OCI-LY7 (cell line): ENCODE measurements around the gene TANGO2.

Experiments used
- EZH2phosphoT487 ChIP-seq: fragments of 200-600 bp; sonication (generic); IDR thresholded peaks from 2 replicates; pipeline ENCODE4 v1.6.1; 2018; ENCODE audit warnings: low read depth, borderline replicate concordance, mild to moderate bottlenecking, mixed run types, antibody characterized with exemption, low read length, moderate library complexity, mixed read lengths
- TF ChIP-seq, protein P1 (sequence below): fragments of 200-600 bp; sonication (generic); conservative IDR thresholded peaks from 2 replicates; pipeline ENCODE4 v1.5.1; 2014; ENCODE audit warnings: mild to moderate bottlenecking, antibody characterized with exemption, low read length, moderate library complexity, mixed read lengths

GRCh38 chr22:20080445-20080775 lies 59.5 kb downstream of the TANGO2 start:
- TF ChIP-seq, protein P1, sequence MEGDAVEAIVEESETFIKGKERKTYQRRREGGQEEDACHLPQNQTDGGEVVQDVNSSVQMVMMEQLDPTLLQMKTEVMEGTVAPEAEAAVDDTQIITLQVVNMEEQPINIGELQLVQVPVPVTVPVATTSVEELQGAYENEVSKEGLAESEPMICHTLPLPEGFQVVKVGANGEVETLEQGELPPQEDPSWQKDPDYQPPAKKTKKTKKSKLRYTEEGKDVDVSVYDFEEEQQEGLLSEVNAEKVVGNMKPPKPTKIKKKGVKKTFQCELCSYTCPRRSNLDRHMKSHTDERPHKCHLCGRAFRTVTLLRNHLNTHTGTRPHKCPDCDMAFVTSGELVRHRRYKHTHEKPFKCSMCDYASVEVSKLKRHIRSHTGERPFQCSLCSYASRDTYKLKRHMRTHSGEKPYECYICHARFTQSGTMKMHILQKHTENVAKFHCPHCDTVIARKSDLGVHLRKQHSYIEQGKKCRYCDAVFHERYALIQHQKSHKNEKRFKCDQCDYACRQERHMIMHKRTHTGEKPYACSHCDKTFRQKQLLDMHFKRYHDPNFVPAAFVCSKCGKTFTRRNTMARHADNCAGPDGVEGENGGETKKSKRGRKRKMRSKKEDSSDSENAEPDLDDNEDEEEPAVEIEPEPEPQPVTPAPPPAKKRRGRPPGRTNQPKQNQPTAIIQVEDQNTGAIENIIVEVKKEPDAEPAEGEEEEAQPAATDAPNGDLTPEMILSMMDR: no peak
- no peak for TF ChIP-seq EZH2phosphoT487
